Karpas-422 (cell line): ENCODE results near the gene CHAF1B. TPM values are rescaled to one million over a fixed set of nuclear protein-coding genes. Genes with fewer than 3 reads are reported as not detected.

Experiments used
- DNase-seq: peaks from one replicate; pipeline ENCODE4 v3.0.0-alpha.2; 2015
- H2AFZ ChIP-seq: fragments of 200-600 bp; sonication (generic); 2 replicates; pipeline ENCODE4 v1.6.1; 2014; ENCODE audit warnings: antibody characterized with exemption, low read length, mixed read lengths
- H3K27ac ChIP-seq: fragments of 200-600 bp; sonication (generic); 2 replicates; pipeline ENCODE4 v1.5.1; 2014; ENCODE audit warnings: mild to moderate bottlenecking, low read length, moderate library complexity
- H3K27me3 ChIP-seq: fragments of 200-600 bp; sonication (generic); 2 replicates; pipeline ENCODE4 v1.6.1; 2014; ENCODE audit warnings: low read length, mixed read lengths
- H3K36me3 ChIP-seq: fragments of 200-600 bp; sonication (generic); 2 replicates; pipeline ENCODE4 v1.6.1; 2014; ENCODE audit warnings: low read length, mixed read lengths; ENCODE audit not compliant: insufficient read depth
- H3K4me1 ChIP-seq: fragments of 200-600 bp; sonication (generic); 2 replicates; pipeline ENCODE4 v1.6.1; 2014; ENCODE audit warnings: mild to moderate bottlenecking, low read length, mixed read lengths
- H3K4me2 ChIP-seq: fragments of 200-600 bp; sonication (generic); 2 replicates; pipeline ENCODE4 v1.6.1; 2014; ENCODE audit warnings: low read length, low read depth, mild to moderate bottlenecking; ENCODE audit not compliant: poor library complexity, severe bottlenecking
- H3K4me3 ChIP-seq: fragments of 200-600 bp; sonication (generic); 2 replicates; pipeline ENCODE4 v1.5.1; 2014; ENCODE audit warnings: mild to moderate bottlenecking, antibody characterized with exemption, low read length, mixed read lengths
- H3K79me2 ChIP-seq: fragments of 200-600 bp; sonication (generic); 2 replicates; pipeline ENCODE4 v1.6.1; 2014; ENCODE audit warnings: mild to moderate bottlenecking, low read length, mixed read lengths
- H3K9ac ChIP-seq: fragments of 200-600 bp; sonication (generic); 2 replicates; pipeline ENCODE4 v1.6.0; 2014; ENCODE audit warnings: low read length
- H3K9me2 ChIP-seq: fragments of 200-600 bp; sonication (generic), shearing (Covaris generic); replicated peaks from 2 replicates; pipeline ENCODE4 v1.6.0; 2014; ENCODE audit warnings: mild to moderate bottlenecking, low read length, moderate library complexity; ENCODE audit not compliant: insufficient read depth
- H3K9me3 ChIP-seq: fragments of 300-700, 200-600 bp; sonication (generic); 2 replicates; pipeline ENCODE4 v1.6.1; 2014; ENCODE audit warnings: low read length, mixed read lengths
- H4K20me1 ChIP-seq: fragments of 200-600 bp; sonication (generic); 2 replicates; pipeline ENCODE4 v1.6.1; 2014; ENCODE audit warnings: mild to moderate bottlenecking, antibody characterized with exemption, low read length, low read depth; ENCODE audit not compliant: insufficient read depth
- small RNA-seq: library from RNA; depleted of rRNA; stranded (forward); fragments of <200 nt; gene quantifications from one replicate; pipeline ENCODE3, GENCODE V24; 2014
- total RNA-seq: library from RNA; depleted of rRNA; stranded (reverse); fragments of >200 nt; shearing (Covaris generic); gene quantifications from 2 replicates; pipeline ENCODE4 v1.2.3, GENCODE V29; 2014; ENCODE audit warnings: low replicate concordance; rRNA removed

The CHAF1B gene
- total RNA-seq, 1 experiment from 2014 or later, result 5.6 TPM

DNA sequence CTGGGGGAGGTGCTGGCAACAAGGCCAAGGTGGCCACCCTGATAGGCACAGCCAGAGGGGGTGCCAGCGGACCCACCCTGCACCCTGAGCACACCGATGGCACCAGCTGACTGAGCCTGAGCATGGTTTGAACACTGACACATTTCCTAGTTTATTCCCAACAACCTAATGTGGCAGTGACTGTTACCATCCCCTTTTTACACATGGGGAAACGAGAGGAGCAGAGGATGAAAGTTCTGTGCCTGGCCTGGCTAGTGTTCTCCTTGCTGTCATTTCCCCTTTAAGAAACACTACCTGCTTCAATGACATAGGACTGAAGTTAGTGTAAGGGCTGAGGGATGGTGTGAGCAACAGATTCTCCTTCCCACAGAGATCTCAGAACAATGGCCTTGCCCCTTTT, 79.4 kb downstream of the CHAF1B start:
- DNase-seq, result no peak
- H3K27ac ChIP-seq, result no peak overlapping the region
- no peaks in the 10 kb centered on the region for H4K20me1 ChIP-seq
- no peaks in the 10 kb centered on the region for H3K9me3 ChIP-seq
- no peaks in the 10 kb centered on the region for H3K36me3 ChIP-seq
- no peak overlapping the region for H3K4me2 ChIP-seq
- H3K4me1 ChIP-seq, result no peaks in the 10 kb centered on the region
- H3K9ac ChIP-seq, result no peak overlapping the region
- no peaks in the 10 kb centered on the region for H3K9me2 ChIP-seq
- H2AFZ ChIP-seq, result no peak overlapping the region
- H3K79me2 ChIP-seq, result no peaks in the 10 kb centered on the region
- H3K4me3 ChIP-seq, result no peak overlapping the region
- no peaks in the 10 kb centered on the region for H3K27me3 ChIP-seq

DNA sequence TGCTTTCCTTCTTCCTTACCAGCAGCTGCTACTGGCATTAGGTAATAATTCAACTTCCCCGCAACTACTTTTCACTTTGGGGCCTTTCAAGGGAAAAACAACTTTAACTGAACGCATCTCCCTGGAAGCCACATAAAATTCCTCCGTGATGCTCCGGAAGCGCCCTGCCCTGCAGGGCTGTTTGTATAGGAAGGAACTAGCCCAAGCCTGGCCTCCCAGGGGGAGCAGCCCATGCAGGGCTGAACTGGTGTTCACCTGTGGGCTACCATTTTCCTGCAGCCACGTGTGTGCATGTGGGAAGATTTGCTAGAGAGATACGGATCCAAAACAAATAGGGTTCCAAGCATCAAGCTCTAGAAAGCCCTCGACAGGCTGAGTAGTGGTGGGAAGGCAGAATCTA, 80.3 kb downstream of the CHAF1B start:
- Histone ChIP-seq H4K20me1 (no peaks in the 10 kb centered on the region), H3K4me1 (no peaks in the 10 kb centered on the region), H3K4me3 (no peak overlapping the region), H2AFZ (no peak overlapping the region), H3K27ac (no peak overlapping the region), H3K9me2 (no peaks in the 10 kb centered on the region), H3K79me2 (no peaks in the 10 kb centered on the region), H3K9ac (no peak overlapping the region), H3K27me3 (no peaks in the 10 kb centered on the region), H3K36me3 (no peaks in the 10 kb centered on the region), H3K4me2 (no peak overlapping the region), H3K9me3 (no peaks in the 10 kb centered on the region)
- no peak for DNase-seq

DNA sequence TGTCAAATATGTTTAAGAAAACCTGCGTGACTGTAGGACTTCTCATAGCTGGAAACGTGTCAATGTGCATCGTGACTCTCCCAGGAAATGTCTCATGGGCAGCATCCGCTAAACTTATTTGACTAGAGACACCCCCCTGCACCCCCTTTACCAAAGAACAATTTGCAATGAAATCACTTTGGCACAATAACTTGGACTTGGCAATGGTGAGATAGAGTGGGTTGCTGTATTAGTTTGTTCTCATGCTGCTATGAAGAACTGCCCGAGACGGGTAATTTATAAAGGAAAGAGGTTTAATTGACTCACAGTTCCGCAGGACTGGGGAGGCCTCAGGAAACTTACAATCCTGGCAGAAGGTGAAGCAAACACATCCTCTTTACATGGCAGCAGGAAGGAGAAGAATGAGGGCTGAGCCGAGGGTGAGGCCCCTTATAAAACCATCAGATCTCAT, 80.9 kb downstream of the CHAF1B start:
- Histone ChIP-seq H4K20me1 (no peaks in the 10 kb centered on the region), H3K9me3 (no peaks in the 10 kb centered on the region), H3K27me3 (no peaks in the 10 kb centered on the region), H3K79me2 (no peaks in the 10 kb centered on the region), H3K4me1 (no peaks in the 10 kb centered on the region), H3K4me2 (no peak overlapping the region), H2AFZ (no peak overlapping the region), H3K9ac (no peak overlapping the region), H3K4me3 (no peak overlapping the region), H3K9me2 (no peaks in the 10 kb centered on the region), H3K27ac (no peak overlapping the region), H3K36me3 (no peaks in the 10 kb centered on the region)
- no peak for DNase-seq

Small RNA genes within 50 kb of the gene (small RNA-seq; reads per million reads assigned to genes)
- gene ATP5MFP1, result not detected

Other genes starting within 250 kb of the CHAF1B start
- gene DOP1B, start 228.6 kb upstream of the CHAF1B start, total RNA-seq, result 1.0 and 2.1 TPM in 2 replicates
- gene MORC3, start 65.2 kb upstream of the CHAF1B start, total RNA-seq, result 13.8 and 15.9 TPM in 2 replicates
- not detected in 2 replicates for gene CLDN14, start 94.7 kb downstream of the CHAF1B start, total RNA-seq